IMR-90 (cell line): ENCODE measurements around the gene FHAD1.

ENCODE experiments used
- CTCF ChIP-seq: conservative IDR thresholded peaks from 2 replicates; pipeline ENCODE4 v1.5.1; 2012; ENCODE audit warnings: mild to moderate bottlenecking, low read depth, low read length, improper control_type of control experiment
- ELK1 ChIP-seq: fragments of 150-350 bp; IDR thresholded peaks from 2 replicates; pipeline ENCODE4 v1.6.1; 2016; ENCODE audit warnings: low read depth, mild to moderate bottlenecking, low read length, moderate library complexity, borderline replicate concordance
- MXI1 ChIP-seq: IDR thresholded peaks from 2 replicates; pipeline ENCODE4 v1.6.1; 2012; ENCODE audit warnings: low read depth, mild to moderate bottlenecking, low read length, moderate library complexity, borderline replicate concordance
- POLR2A ChIP-seq: IDR thresholded peaks from 2 replicates; pipeline ENCODE4 v1.6.1; 2012; ENCODE audit warnings: mild to moderate bottlenecking, low read depth, low read length
- RAD21 ChIP-seq: IDR thresholded peaks from 2 replicates; pipeline ENCODE4 v1.6.1; 2012; ENCODE audit warnings: low read length, improper control_type of control experiment
- RFX5 ChIP-seq: IDR thresholded peaks from 2 replicates; pipeline ENCODE4 v1.8.0; 2012; ENCODE audit warnings: low read depth, mild to moderate bottlenecking, low read length, moderate library complexity

GRCh38 chr1:15304708-15305467 is 57.9 kb downstream of the FHAD1 start:
- TF ChIP-seq CTCF (peak; percentile 79), RAD21 (peak; percentile 78), POLR2A (no peak), ELK1 (no peak), MXI1 (no peak), RFX5 (no peak)
